Measurements from ENCODE around the gene ANKZF1. TPM values are rescaled to one million over a fixed set of nuclear protein-coding genes. Genes with fewer than 3 reads are reported as not detected.

Gene ANKZF1
- total and polyA plus RNA-seq, 2 of the 4 experiments (the other 2 are of a cell fraction): 18.6 to 33.8 TPM

DNA sequence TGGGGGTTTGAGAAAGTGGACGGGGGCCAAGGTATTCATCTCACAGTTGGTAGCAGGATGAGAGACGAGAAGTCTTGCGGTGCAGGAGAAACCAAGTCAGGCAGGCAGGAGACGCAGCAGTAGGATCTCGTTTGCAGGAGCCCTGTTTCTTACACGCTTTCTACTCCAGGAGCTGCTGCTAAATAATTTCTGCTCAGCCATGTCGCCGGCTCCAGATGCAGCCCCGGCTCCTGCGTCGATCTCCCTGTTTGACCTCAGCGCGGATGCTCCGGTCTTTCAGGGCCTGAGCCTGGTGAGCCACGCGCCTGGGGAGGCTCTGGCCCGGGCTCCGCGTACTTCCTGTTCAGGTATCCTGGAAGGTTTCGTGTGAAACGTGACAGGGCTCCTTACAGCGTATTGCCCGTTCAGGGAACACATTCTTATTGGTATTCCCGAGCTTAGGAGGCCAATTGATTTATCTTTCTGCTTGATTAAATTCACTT lies 494 bp downstream of the ANKZF1 start (continued):
- TF ChIP-seq, protein P1, sequence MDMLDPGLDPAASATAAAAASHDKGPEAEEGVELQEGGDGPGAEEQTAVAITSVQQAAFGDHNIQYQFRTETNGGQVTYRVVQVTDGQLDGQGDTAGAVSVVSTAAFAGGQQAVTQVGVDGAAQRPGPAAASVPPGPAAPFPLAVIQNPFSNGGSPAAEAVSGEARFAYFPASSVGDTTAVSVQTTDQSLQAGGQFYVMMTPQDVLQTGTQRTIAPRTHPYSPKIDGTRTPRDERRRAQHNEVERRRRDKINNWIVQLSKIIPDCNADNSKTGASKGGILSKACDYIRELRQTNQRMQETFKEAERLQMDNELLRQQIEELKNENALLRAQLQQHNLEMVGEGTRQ (IDR thresholded peaks at IDR 0.05; ENCODE audit: low read depth, low read length): no peak

DNA sequence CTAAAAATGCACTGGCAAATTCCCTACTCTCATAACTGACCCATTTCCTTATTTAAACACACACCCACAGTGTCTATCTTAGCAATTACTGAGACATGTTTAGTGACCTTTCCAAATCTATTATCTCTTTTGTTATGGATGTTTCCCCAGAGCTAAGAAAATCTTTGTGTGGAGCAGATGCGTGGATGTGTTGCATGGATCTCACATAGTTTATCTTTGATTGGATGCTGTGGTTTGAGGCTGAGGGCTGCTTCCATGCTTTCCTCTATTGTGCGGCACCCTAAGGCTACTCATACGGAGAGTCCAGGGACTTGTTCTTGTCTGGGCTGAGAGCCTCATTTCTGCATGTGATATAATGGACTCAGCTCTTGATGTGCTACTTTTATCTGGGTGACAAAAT lies 4.7 kb downstream of the ANKZF1 start:
- no peaks in the 10 kb centered on the region for H3K4me1 ChIP-seq (ENCODE audit: control insufficient read depth, insufficient read depth, low read length)
- H3K23ac ChIP-seq (ENCODE audit: low read depth, low read length): no peak overlapping the region
- no peak overlapping the region for H2BK5ac ChIP-seq (ENCODE audit: low read depth, low read length, poor library complexity, severe bottlenecking)
- no peaks in the 10 kb centered on the region for H4K20me1 ChIP-seq (ENCODE audit: insufficient read depth, low read length)
- ATAC-seq (ENCODE audit: low read depth): no peak
- H3K14ac ChIP-seq (replicated peaks; ENCODE audit: low read depth, low read length): no peak overlapping the region
- ChIA-PET POLR2A (ENCODE audit: unreplicated experiment) (no interaction called here), CTCF (interaction anchor here (0.8 kb wide), 1 partner anchor 11 kb away, joined by 3 read pairs; the partner anchor contains the start of genes GLB1L and STK16)
- WGBS, 2 experiments (ENCODE audit: extremely low coverage in 2 of 2, insufficient read length in 1 of 2): no CpG with 5 or more reads among the region's 3 CpGs
- no peak overlapping the region for H2BK20ac ChIP-seq (ENCODE audit: low read depth, low read length)
- H3K56ac ChIP-seq (ENCODE audit: extremely low read depth, insufficient read depth, low read length): no peak overlapping the region
- peaks cover 23 to 29% of the 10 kb centered on the region in 2 experiments for H3K79me1 ChIP-seq (ENCODE audit: low read depth in 1 of 2, low read length in 2 of 2)
- no peaks in the 10 kb centered on the region for H3K9me3 ChIP-seq (ENCODE audit: control insufficient read depth, insufficient read depth, low read length)
- no peak overlapping the region for H4K91ac ChIP-seq (ENCODE audit: insufficient read depth, low read depth, low read length)
- H2AK9ac ChIP-seq (replicated peaks; ENCODE audit: low read depth, low read length, poor library complexity): no peak overlapping the region
- no peak overlapping the region for H3K9ac ChIP-seq (ENCODE audit: low read depth, low read length)
- H4K5ac ChIP-seq (ENCODE audit: low read depth, low read length): no peak overlapping the region
- H2AFZ ChIP-seq (replicated peaks; ENCODE audit: low read length, poor library complexity): no peak overlapping the region
- TF ChIP-seq RAD21 (IDR thresholded peaks at IDR 0.05; ENCODE audit: low read length) (no peak), BHLHE40 (IDR thresholded peaks at IDR 0.05; ENCODE audit: low read depth, low read length) (no peak), POLR2A (IDR thresholded peaks at IDR 0.05; ENCODE audit: low read depth, low read length) (no peak)
- no peak overlapping the region for H3K27ac ChIP-seq (ENCODE audit: insufficient read depth, low read length)
- dilution Hi-C loops (cut with HindIII; ENCODE audit: low sequenced_read_pairs, unreplicated experiment) (no loop called here), in situ Hi-C loops (cut with MboI; ENCODE audit: low sequenced_read_pairs) (no loop called here), intact Hi-C loops (cut with micrococcal nuclease) (no loop called here)
- DNase-seq: no peak
- H2AK5ac ChIP-seq (ENCODE audit: low read depth, low read length): no peak overlapping the region
- no TSS peak for BruUV-seq (replicated peaks)
- H2BK15ac ChIP-seq (ENCODE audit: low read depth, low read length): no peak overlapping the region
- no peak overlapping the region for H4K8ac ChIP-seq (ENCODE audit: low read depth in 2 of 2, low read length in 2 of 2)
- H3K27me3 ChIP-seq (ENCODE audit: control insufficient read depth, insufficient read depth, low read length): no peaks in the 10 kb centered on the region
- H3K4me2 ChIP-seq (ENCODE audit: low read depth, low read length): no peak overlapping the region
- H2BK120ac ChIP-seq (ENCODE audit: low read depth, low read length): no peak overlapping the region
- no peak overlapping the region for H3K4me3 ChIP-seq (ENCODE audit: insufficient read depth, low read depth, low read length)
- H3K4ac ChIP-seq (ENCODE audit: low read depth, low read length): no peak overlapping the region
- peaks cover 52% of the 10 kb centered on the region for H3K36me3 ChIP-seq (ENCODE audit: control insufficient read depth, insufficient read depth, low read length)
- H3K18ac ChIP-seq (ENCODE audit: low read depth, low read length): no peak overlapping the region
- no peaks in the 10 kb centered on the region for H3K9me1 ChIP-seq (ENCODE audit: insufficient read depth, low read length)
